GM12878 (cell line): Measurements from ENCODE around the gene SOX5. TPM values are rescaled to one million over a fixed set of nuclear protein-coding genes. Genes with fewer than 3 reads are reported as not detected.

Source experiments
- ATAC-seq: fragments of 200-7000 bp; cut with Tn5 transposase; 3 replicates; pipeline ENCODE4 v1.9.1; 2020; ENCODE audit warnings: mild to moderate bottlenecking, moderate library complexity
- BruUV-seq: library from RNA; stranded (reverse); fragments of 400-500 nt; replicated peaks from 2 replicates; lab custom pipeline; 2021; lab: Mats Ljungman, UMichigan
- CTCF ChIA-PET: fragments of 300-600 bp; sonication (Branson Sonifier 250); formaldehyde crosslinking; extraction: SDS; loops from one replicate; lab custom pipeline; 2021; ENCODE audit warnings: inconsistent platforms; lab: Yijun Ruan, JAX
- POLR2A ChIA-PET: fragments of 350-600 bp; formaldehyde crosslinking; extraction: SDS; loops from one replicate; lab custom pipeline; 2021; ENCODE audit warnings: inconsistent platforms; lab: Charles Lee
- RAD21 ChIA-PET: fragments of 300-600 bp; sonication (Branson Sonifier 250); formaldehyde crosslinking; loops from one replicate; lab custom pipeline; 2023; ENCODE audit warnings: antibody characterized with exemption; ENCODE audit not compliant: unreplicated experiment; lab: Charles Lee
- SMC1A ChIA-PET: fragments of 300-600 bp; sonication (Branson Sonifier 250); formaldehyde crosslinking; loops from one replicate; lab custom pipeline; 2023; ENCODE audit not compliant: unreplicated experiment, uncharacterized antibody; lab: Charles Lee
- DNase-seq: peaks from one replicate; pipeline ENCODE4 v3.0.0-alpha.2; 2011; ENCODE audit warnings: low read depth, low spot score
- FAIRE-seq: peaks from 3 replicates; lab custom pipeline; 2011; peaks lifted over from hg19 to GRCh38; lab: Jason Lieb, UNC
- H2AFZ ChIP-seq: 2 replicates; pipeline ENCODE4 v1.6.0; 2011; ENCODE audit warnings: low read depth, low read length, control low read depth; ENCODE audit not compliant: control insufficient read depth
- H3K27ac ChIP-seq: 2 replicates; pipeline ENCODE4 v1.5.1; 2011; ENCODE audit warnings: control low read depth; ENCODE audit not compliant: control insufficient read depth, insufficient read depth
- H3K27me3 ChIP-seq, 2 experiments: replicated peaks in 1 of 2; 2 replicates each; pipeline versions ENCODE4 v1.6.0 to v1.6.1; 2011; ENCODE audit warnings: low read length in 1 of 2; ENCODE audit not compliant: control insufficient read depth in 2 of 2, insufficient read depth in 2 of 2
- H3K36me3 ChIP-seq, 2 experiments: 2 replicates each; pipeline ENCODE4 v1.5.1; 2011; ENCODE audit warnings: low read length in 1 of 2; ENCODE audit not compliant: control insufficient read depth in 2 of 2, insufficient read depth in 2 of 2
- H3K4me1 ChIP-seq: 2 replicates; pipeline ENCODE4 v1.6.1; 2011; ENCODE audit warnings: mild to moderate bottlenecking, low read length, moderate library complexity, mixed read lengths; ENCODE audit not compliant: control insufficient read depth, insufficient read depth
- H3K4me2 ChIP-seq: 2 replicates; pipeline ENCODE4 v1.6.0; 2011; ENCODE audit warnings: control low read depth; ENCODE audit not compliant: control insufficient read depth, insufficient read depth
- H3K4me3 ChIP-seq: fragments of 200-600 bp; sonication (generic); 2 replicates; pipeline ENCODE4 v1.5.1; 2016
- H3K79me2 ChIP-seq: 2 replicates; pipeline ENCODE4 v1.6.0; 2011; ENCODE audit warnings: low read length; ENCODE audit not compliant: control insufficient read depth, insufficient read depth
- H3K9ac ChIP-seq: 2 replicates; pipeline ENCODE4 v1.8.0; 2011; ENCODE audit warnings: low read length, control low read depth, mixed read lengths; ENCODE audit not compliant: control insufficient read depth, insufficient read depth
- H3K9me3 ChIP-seq: replicated peaks from 3 replicates; pipeline ENCODE4 v1.5.1; 2011; ENCODE audit warnings: mild to moderate bottlenecking, low read length; ENCODE audit not compliant: control insufficient read depth, insufficient read depth
- H4K20me1 ChIP-seq: 2 replicates; pipeline ENCODE4 v1.6.0; 2011; ENCODE audit not compliant: control insufficient read depth, insufficient read depth
- CHD4 ChIP-seq: fragments of 200-600 bp; sonication (generic); IDR thresholded peaks from 2 replicates; pipeline ENCODE4 v1.6.1; 2016; ENCODE audit warnings: mild to moderate bottlenecking
- EED ChIP-seq: sonication (generic); IDR thresholded peaks from 2 replicates; pipeline ENCODE4 v1.6.1; 2016; ENCODE audit warnings: antibody characterized with exemption, low read depth
- EZH2 ChIP-seq: IDR thresholded peaks from 2 replicates; pipeline ENCODE4 v1.6.1; 2012; ENCODE audit warnings: low read depth, mild to moderate bottlenecking, control low read depth, inconsistent platforms, low read length, borderline replicate concordance; ENCODE audit not compliant: control insufficient read depth
- GATAD2B ChIP-seq: fragments of 450-650 bp; conservative IDR thresholded peaks from 2 replicates; pipeline ENCODE4 v1.6.1; 2017; ENCODE audit warnings: low read depth, mild to moderate bottlenecking, moderate library complexity
- MXI1 ChIP-seq: fragments of 150-350 bp; IDR thresholded peaks from 2 replicates; pipeline ENCODE4 v1.6.1; 2011; ENCODE audit warnings: low read depth, mild to moderate bottlenecking, inconsistent platforms, low read length, improper control_type of control experiment
- RELA ChIP-seq: fragments of 450-650 bp; IDR thresholded peaks from 2 replicates; pipeline ENCODE4 v1.8.0; 2014; ENCODE audit warnings: borderline replicate concordance; ENCODE audit not compliant: partially characterized antibody
- SMARCA5 ChIP-seq: fragments of 450-650 bp; IDR thresholded peaks from 2 replicates; pipeline ENCODE4 v1.6.1; 2017; ENCODE audit warnings: mild to moderate bottlenecking
- WGBS: methylation state at CpG from one replicate; pipeline ENCODE4 v1.1.6; 2016; ENCODE audit warnings: low lambda C conversion rate; ENCODE audit not compliant: insufficient replicate concordance, insufficient coverage; ENCODE audit errors: missing lambda C conversion rate; 5-methylcytosine and 5-hydroxymethylcytosine counted together
- in situ Hi-C: fragments of 300-500 bp; cut with MboI; formaldehyde crosslinking; loops from 9 replicates; pipeline ENCODE4 v1.14.3; 2018; ENCODE audit warnings: mixed read lengths
- intact Hi-C: fragments of 100-400 bp; cut with micrococcal nuclease; formaldehyde crosslinking; loops from one replicate; pipeline ENCODE4 v1.14.2; 2022; ENCODE audit not compliant: unreplicated experiment
- polyA plus RNA-seq, 11 experiments: library from polyadenylated mRNA; depleted of rRNA in 4 of 11; unstranded in 6 of 11; stranded (reverse) in 5 of 11; fragments of >200 nt; fragmentation: Nextera tagmentation in 4 of 11; fragmentation: Illumina TruSeq in 1 of 11; extraction: Ambion mirVana in 4 of 11; extraction: Trizol in 1 of 11; gene quantifications; 1 replicate in 1 of 11; 2 replicates in 10 of 11; pipeline versions ENCODE4 v1.2.1 to v1.2.3, GENCODE V29; 2011 to 2016; ENCODE audit warnings: inconsistent platforms in 2 of 11, missing spikeins in 2 of 11, low read depth in 1 of 11
- total RNA-seq, 4 experiments: library from RNA; depleted of rRNA in 3 of 4; stranded (reverse); fragments of >200 nt in 3 of 4; fragmentation: Illumina TruSeq in 1 of 4; extraction: Trizol in 1 of 4; gene quantifications; 2 replicates each; pipeline versions ENCODE4 v1.2.1 to v1.2.3, GENCODE V29; 2013 to 2021
- TF ChIP-seq, protein P1 (sequence below): IDR thresholded peaks from 2 replicates; pipeline ENCODE4 v1.6.1; 2011; ENCODE audit warnings: borderline replicate concordance, low read depth, mild to moderate bottlenecking, moderate library complexity, low read length; ENCODE audit not compliant: insufficient read depth, poor library complexity, severe bottlenecking
- TF ChIP-seq, protein P2 (sequence below): fragments of 450-650 bp; IDR thresholded peaks from 2 replicates; pipeline ENCODE4 v1.6.1; 2016; ENCODE audit warnings: mild to moderate bottlenecking
- TF ChIP-seq, protein P3 (sequence below): IDR thresholded peaks from 2 replicates; pipeline ENCODE4 v1.6.1; 2011; ENCODE audit warnings: mild to moderate bottlenecking, low read depth, low read length, moderate library complexity; ENCODE audit not compliant: insufficient replicate concordance
- TF ChIP-seq, protein P4 (sequence below): IDR thresholded peaks from 2 replicates; pipeline ENCODE4 v1.6.1; 2012; ENCODE audit warnings: improper control_type of control experiment, low read depth, low read length; ENCODE audit not compliant: insufficient replicate concordance

The SOX5 gene
- total and polyA plus RNA-seq, 10 of the 15 experiments (the other 5 are each of a cell fraction or from before 2014, with no cell fraction given) = 0.08 to 1.0 (median 0.24) TPM

DNA sequence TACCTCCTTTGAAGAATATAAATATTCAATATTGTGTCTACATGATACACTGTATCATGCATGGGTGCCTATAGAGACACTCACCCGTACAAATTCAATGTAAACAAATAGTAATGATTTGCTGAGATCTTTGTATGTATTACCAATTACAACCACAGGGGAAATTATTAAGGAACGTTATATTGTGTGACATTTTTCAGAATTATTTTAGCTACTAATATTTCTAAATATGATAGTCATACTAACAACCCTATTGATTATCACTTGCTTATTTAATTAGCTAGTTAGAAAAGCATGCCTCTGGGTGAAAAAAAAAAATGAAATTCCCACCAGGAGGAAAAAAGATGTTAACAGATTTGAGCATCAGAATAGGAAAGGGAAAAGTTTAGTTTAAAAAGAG lies 2.1 kb downstream of the SOX5 start (continued):
- TF ChIP-seq, protein P1, sequence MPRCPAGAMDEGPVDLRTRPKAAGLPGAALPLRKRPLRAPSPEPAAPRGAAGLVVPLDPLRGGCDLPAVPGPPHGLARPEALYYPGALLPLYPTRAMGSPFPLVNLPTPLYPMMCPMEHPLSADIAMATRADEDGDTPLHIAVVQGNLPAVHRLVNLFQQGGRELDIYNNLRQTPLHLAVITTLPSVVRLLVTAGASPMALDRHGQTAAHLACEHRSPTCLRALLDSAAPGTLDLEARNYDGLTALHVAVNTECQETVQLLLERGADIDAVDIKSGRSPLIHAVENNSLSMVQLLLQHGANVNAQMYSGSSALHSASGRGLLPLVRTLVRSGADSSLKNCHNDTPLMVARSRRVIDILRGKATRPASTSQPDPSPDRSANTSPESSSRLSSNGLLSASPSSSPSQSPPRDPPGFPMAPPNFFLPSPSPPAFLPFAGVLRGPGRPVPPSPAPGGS = no peak

DNA sequence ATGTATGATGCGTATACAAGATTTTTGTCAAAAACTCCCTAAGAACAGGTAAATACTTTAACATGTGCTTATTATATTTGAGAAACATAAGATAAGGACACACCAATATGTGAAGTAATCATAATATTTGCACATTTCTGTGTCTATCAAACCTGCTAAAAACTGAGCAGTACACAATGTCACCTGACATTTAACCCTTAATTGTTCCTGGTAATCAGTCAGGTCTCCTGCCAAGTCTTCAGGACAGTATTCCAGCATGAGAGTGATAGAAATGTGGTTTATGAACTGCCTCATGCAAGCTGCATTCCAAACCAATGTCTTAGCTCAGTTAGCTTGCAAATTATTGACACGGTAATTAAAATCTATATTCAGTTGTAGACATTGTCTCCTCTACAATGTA lies 4.2 kb downstream of the SOX5 start:
- DNase-seq = no peak
- in situ Hi-C loops = no loop called here
- 43% methylated on average over 2 of the region's 2 CpGs for WGBS
- Histone ChIP-seq H2AFZ (no peak overlapping the region), H3K27me3 (peaks cover 0 to 2% of the 10 kb centered on the region in 2 experiments; a peak in 1 of 4 replicates), H3K27ac (no peak overlapping the region), H3K36me3 (no peaks in the 10 kb centered on the region), H3K79me2 (no peaks in the 10 kb centered on the region), H3K4me2 (no peak overlapping the region), H3K4me1 (no peaks in the 10 kb centered on the region), H3K4me3 (no peak overlapping the region), H3K9ac (no peak overlapping the region), H4K20me1 (no peaks in the 10 kb centered on the region), H3K9me3 (no peaks in the 10 kb centered on the region)
- no peak for ATAC-seq
- POLR2A ChIA-PET = no interaction called here
- intact Hi-C loops = no loop called here
- CTCF ChIA-PET = no interaction called here
- SMC1A ChIA-PET = no interaction called here
- BruUV-seq = no TSS peak
- RAD21 ChIA-PET = no interaction called here
- no peak for FAIRE-seq
- TF ChIP-seq CHD4 (no peak), SMARCA5 (no peak), GATAD2B (no peak), MXI1 (no peak), EED (no peak), RELA (no peak), EZH2 (no peak)
- TF ChIP-seq, protein P2, sequence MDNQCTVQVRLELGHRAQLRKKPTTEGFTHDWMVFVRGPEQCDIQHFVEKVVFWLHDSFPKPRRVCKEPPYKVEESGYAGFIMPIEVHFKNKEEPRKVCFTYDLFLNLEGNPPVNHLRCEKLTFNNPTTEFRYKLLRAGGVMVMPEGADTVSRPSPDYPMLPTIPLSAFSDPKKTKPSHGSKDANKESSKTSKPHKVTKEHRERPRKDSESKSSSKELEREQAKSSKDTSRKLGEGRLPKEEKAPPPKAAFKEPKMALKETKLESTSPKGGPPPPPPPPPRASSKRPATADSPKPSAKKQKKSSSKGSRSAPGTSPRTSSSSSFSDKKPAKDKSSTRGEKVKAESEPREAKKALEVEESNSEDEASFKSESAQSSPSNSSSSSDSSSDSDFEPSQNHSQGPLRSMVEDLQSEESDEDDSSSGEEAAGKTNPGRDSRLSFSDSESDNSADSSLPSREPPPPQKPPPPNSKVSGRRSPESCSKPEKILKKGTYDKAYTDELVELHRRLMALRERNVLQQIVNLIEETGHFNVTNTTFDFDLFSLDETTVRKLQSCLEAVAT = no peak
- TF ChIP-seq, protein P3, sequence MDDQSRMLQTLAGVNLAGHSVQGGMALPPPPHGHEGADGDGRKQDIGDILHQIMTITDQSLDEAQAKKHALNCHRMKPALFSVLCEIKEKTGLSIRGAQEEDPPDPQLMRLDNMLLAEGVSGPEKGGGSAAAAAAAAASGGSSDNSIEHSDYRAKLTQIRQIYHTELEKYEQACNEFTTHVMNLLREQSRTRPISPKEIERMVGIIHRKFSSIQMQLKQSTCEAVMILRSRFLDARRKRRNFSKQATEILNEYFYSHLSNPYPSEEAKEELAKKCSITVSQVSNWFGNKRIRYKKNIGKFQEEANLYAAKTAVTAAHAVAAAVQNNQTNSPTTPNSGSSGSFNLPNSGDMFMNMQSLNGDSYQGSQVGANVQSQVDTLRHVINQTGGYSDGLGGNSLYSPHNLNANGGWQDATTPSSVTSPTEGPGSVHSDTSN = no peak
- TF ChIP-seq, protein P4, sequence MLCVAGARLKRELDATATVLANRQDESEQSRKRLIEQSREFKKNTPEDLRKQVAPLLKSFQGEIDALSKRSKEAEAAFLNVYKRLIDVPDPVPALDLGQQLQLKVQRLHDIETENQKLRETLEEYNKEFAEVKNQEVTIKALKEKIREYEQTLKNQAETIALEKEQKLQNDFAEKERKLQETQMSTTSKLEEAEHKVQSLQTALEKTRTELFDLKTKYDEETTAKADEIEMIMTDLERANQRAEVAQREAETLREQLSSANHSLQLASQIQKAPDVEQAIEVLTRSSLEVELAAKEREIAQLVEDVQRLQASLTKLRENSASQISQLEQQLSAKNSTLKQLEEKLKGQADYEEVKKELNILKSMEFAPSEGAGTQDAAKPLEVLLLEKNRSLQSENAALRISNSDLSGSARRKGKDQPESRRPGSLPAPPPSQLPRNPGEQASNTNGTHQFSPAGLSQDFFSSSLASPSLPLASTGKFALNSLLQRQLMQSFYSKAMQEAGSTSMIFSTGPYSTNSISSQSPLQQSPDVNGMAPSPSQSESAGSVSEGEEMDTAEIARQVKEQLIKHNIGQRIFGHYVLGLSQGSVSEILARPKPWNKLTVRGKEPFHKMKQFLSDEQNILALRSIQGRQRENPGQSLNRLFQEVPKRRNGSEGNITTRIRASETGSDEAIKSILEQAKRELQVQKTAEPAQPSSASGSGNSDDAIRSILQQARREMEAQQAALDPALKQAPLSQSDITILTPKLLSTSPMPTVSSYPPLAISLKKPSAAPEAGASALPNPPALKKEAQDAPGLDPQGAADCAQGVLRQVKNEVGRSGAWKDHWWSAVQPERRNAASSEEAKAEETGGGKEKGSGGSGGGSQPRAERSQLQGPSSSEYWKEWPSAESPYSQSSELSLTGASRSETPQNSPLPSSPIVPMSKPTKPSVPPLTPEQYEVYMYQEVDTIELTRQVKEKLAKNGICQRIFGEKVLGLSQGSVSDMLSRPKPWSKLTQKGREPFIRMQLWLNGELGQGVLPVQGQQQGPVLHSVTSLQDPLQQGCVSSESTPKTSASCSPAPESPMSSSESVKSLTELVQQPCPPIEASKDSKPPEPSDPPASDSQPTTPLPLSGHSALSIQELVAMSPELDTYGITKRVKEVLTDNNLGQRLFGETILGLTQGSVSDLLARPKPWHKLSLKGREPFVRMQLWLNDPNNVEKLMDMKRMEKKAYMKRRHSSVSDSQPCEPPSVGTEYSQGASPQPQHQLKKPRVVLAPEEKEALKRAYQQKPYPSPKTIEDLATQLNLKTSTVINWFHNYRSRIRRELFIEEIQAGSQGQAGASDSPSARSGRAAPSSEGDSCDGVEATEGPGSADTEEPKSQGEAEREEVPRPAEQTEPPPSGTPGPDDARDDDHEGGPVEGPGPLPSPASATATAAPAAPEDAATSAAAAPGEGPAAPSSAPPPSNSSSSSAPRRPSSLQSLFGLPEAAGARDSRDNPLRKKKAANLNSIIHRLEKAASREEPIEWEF = no peak
